Activated naive CD4-positive, alpha-beta T cell treated with Interleukin-2 at 50 U/mL for 16 hours (primary cell): ENCODE results near the gene LUC7L.
"Not testable (repeated sequence)": the region's sequence is repeated elsewhere in the genome, so short reads cannot be mapped to it uniquely, and the experiment has no call there.

Experiments used
- DNase-seq: peaks from one replicate; pipeline ENCODE4 v3.0.0-alpha.2; 2020

The LUC7L gene

GRCh38 chr16:164134-164823, 65.0 kb downstream of the LUC7L start:
- DNase-seq: not testable (repeated sequence)

- DNase-seq: not testable (repeated sequence)
These were observed 65.6 kb downstream of the LUC7L start for GRCh38 chr16:163696-164095.

- not testable (repeated sequence) for DNase-seq
These were observed 66.1 kb downstream of the LUC7L start for GRCh38 chr16:163139-163538.

- no peak for DNase-seq
These were observed 66.8 kb downstream of the LUC7L start for GRCh38 chr16:162271-162991.

- no peak for DNase-seq
These were observed 68.5 kb downstream of the LUC7L start for GRCh38 chr16:160691-161190.

- DNase-seq: not testable (repeated sequence)
These were observed 69.0 kb downstream of the LUC7L start for GRCh38 chr16:160242-160641.

- no peak for DNase-seq
These were observed 70.0 kb downstream of the LUC7L start for GRCh38 chr16:159136-159849.

- DNase-seq: no peak
These were observed 74.2 kb downstream of the LUC7L start for GRCh38 chr16:155031-155398.

GRCh38 chr16:154217-155030, 74.8 kb downstream of the LUC7L start:
- DNase-seq: peak; percentile 14

GRCh38 chr16:153550-154216, 75.6 kb downstream of the LUC7L start:
- DNase-seq: not testable (repeated sequence)

- DNase-seq: not testable (repeated sequence)
These were observed 76.1 kb downstream of the LUC7L start for GRCh38 chr16:153129-153521.

GRCh38 chr16:152141-153128, 76.8 kb downstream of the LUC7L start, which contains the start of gene HBZ:
TSS of gene HBZ (plus strand) at chr16:152644. CDS start at chr16:152910, 266 bp downstream.
- DNase-seq: no peak

- DNase-seq: no peak
These were observed 80.1 kb downstream of the LUC7L start for GRCh38 chr16:149024-149660.

- no peak for DNase-seq
These were observed 82.6 kb downstream of the LUC7L start for GRCh38 chr16:146646-147045.

GRCh38 chr16:144797-145252, 84.4 kb downstream of the LUC7L start:
- DNase-seq: no peak

GRCh38 chr16:143456-143855, 85.8 kb downstream of the LUC7L start:
- no peak for DNase-seq

GRCh38 chr16:143047-143446, 86.2 kb downstream of the LUC7L start:
- DNase-seq: no peak

- no peak for DNase-seq
These were observed 86.8 kb downstream of the LUC7L start for GRCh38 chr16:142405-142967.

- DNase-seq: no peak
These were observed 88.9 kb downstream of the LUC7L start for GRCh38 chr16:140175-140857.
